Neural progenitor cell (in vitro differentiated cells): ENCODE results near the gene HDAC4. TPM values are rescaled to one million over a fixed set of nuclear protein-coding genes. Genes with fewer than 3 reads are reported as not detected.

Experiments used
- DNase-seq: peaks from one replicate; pipeline ENCODE4 v3.0.0-alpha.2; 2016; ENCODE audit warnings: low spot score
- H2AFZ ChIP-seq: fragments of 200-600 bp; sonication (generic); replicated peaks from 2 replicates; pipeline ENCODE4 v1.6.1; 2016; ENCODE audit warnings: antibody characterized with exemption
- H3F3A ChIP-seq: fragments of 200-600 bp; sonication (generic); 2 replicates; pipeline ENCODE4 v1.6.1; 2016; ENCODE audit warnings: antibody characterized with exemption, low read depth
- H3K27ac ChIP-seq: fragments of 200-600 bp; sonication (generic); 2 replicates; pipeline ENCODE4 v1.5.1; 2016; ENCODE audit warnings: mild to moderate bottlenecking
- H3K27me3 ChIP-seq: fragments of 200-600 bp; sonication (generic); 2 replicates; pipeline ENCODE4 v1.6.1; 2016; ENCODE audit warnings: mild to moderate bottlenecking, moderate library complexity
- H3K36me3 ChIP-seq: fragments of 200-600 bp; sonication (generic); 2 replicates; pipeline ENCODE4 v1.5.1; 2016
- H3K4me1 ChIP-seq: fragments of 200-600 bp; sonication (generic); 2 replicates; pipeline ENCODE4 v1.6.1; 2016; ENCODE audit warnings: mixed run types
- H3K4me2 ChIP-seq: fragments of 200-600 bp; sonication (generic); 2 replicates; pipeline ENCODE4 v1.6.1; 2016
- H3K4me3 ChIP-seq: fragments of 200-600 bp; sonication (generic); 2 replicates; pipeline ENCODE4 v1.5.1; 2016
- H3K79me2 ChIP-seq: fragments of 200-600 bp; sonication (generic); 2 replicates; pipeline ENCODE4 v1.6.1; 2016; ENCODE audit warnings: low read depth
- H3K9ac ChIP-seq: fragments of 200-600 bp; sonication (generic); 2 replicates; pipeline ENCODE4 v1.6.1; 2016
- H3K9me3 ChIP-seq: fragments of 200-600 bp; sonication (generic); 2 replicates; pipeline ENCODE4 v1.5.1; 2016; ENCODE audit warnings: low read depth
- H4K20me1 ChIP-seq: fragments of 200-600 bp; sonication (generic); 2 replicates; pipeline ENCODE4 v1.6.1; 2016; ENCODE audit warnings: low read depth
- H3K27ac Mint-ChIP-seq: 3 replicates; pipeline ENCODE4 v1.8.0; 2021; ENCODE audit warnings: mixed read lengths
- H3K27me3 Mint-ChIP-seq: 2 replicates; pipeline ENCODE4 v1.8.0; 2022; ENCODE audit warnings: low read depth, mild to moderate bottlenecking, inconsistent platforms, moderate library complexity, mixed read lengths; ENCODE audit not compliant: insufficient read depth
- H3K36me3 Mint-ChIP-seq: 3 replicates; pipeline ENCODE4 v1.8.0; 2021; ENCODE audit warnings: mixed read lengths
- H3K4me1 Mint-ChIP-seq: 3 replicates; pipeline ENCODE4 v1.8.0; 2021; ENCODE audit warnings: mixed read lengths
- H3K4me3 Mint-ChIP-seq: 3 replicates; pipeline ENCODE4 v1.8.0; 2021; ENCODE audit warnings: mild to moderate bottlenecking, moderate library complexity, mixed read lengths
- H3K9me3 Mint-ChIP-seq: 3 replicates; pipeline ENCODE4 v1.8.0; 2020; ENCODE audit warnings: mixed read lengths
- CTCF ChIP-seq: fragments of 200-600 bp; sonication (generic); IDR thresholded peaks from 2 replicates; pipeline ENCODE4 v1.5.1; 2017; ENCODE audit warnings: antibody characterized with exemption, mild to moderate bottlenecking
- EZH2 ChIP-seq: fragments of 200-600 bp; sonication (generic); IDR thresholded peaks from 2 replicates; pipeline ENCODE4 v1.6.1; 2017; ENCODE audit warnings: antibody characterized with exemption, mild to moderate bottlenecking, moderate library complexity
- EZH2phosphoT487 ChIP-seq: fragments of 200-600 bp; sonication (generic); IDR thresholded peaks from 2 replicates; pipeline ENCODE4 v1.6.1; 2017; ENCODE audit warnings: antibody characterized with exemption
- total RNA-seq: library from RNA; depleted of rRNA; stranded (reverse); fragments of >200 nt; gene quantifications from 2 replicates; pipeline ENCODE4 v1.2.3, GENCODE V29; 2015; ENCODE audit warnings: low replicate concordance

HDAC4 gene
- total RNA-seq, 1 donor from 2014 or later, result 36.0 TPM

- no peak overlapping the region for H3K4me3 ChIP-seq
- H3K79me2 ChIP-seq, result peaks cover 99% of the 10 kb centered on the region
- peaks cover 34% of the 10 kb centered on the region for H4K20me1 ChIP-seq
Measured at GRCh38 chr2:239362507-239362906, 38.3 kb downstream of the HDAC4 start.

GRCh38 chr2:239361311-239361642 lies 39.5 kb downstream of the HDAC4 start:
- H3K27me3 Mint-ChIP-seq, result peaks cover 5% of the 10 kb centered on the region
- peaks cover 26% of the 10 kb centered on the region for H3K36me3 Mint-ChIP-seq
- H3K9me3 Mint-ChIP-seq, result peaks cover 20% of the 10 kb centered on the region
- H3K4me3 ChIP-seq, result no peak overlapping the region
- no peak overlapping the region for H3K4me3 Mint-ChIP-seq
- H3F3A ChIP-seq, result no peaks in the 10 kb centered on the region
- peaks cover 15% of the 10 kb centered on the region for H3K4me1 ChIP-seq
- H3K9me3 ChIP-seq, result no peaks in the 10 kb centered on the region
- no peak overlapping the region for H3K4me2 ChIP-seq
- TF ChIP-seq EZH2phosphoT487 (no peak), CTCF (peak; percentile 45), EZH2 (no peak)
- DNase-seq, result peak; percentile 27
- H3K27me3 ChIP-seq, result no peaks in the 10 kb centered on the region
- H2AFZ ChIP-seq, result no peak overlapping the region
- H3K27ac ChIP-seq, result no peak overlapping the region
- no peak overlapping the region for H3K9ac ChIP-seq
- H4K20me1 ChIP-seq, result peaks cover 34% of the 10 kb centered on the region
- H3K27ac Mint-ChIP-seq, result no peak overlapping the region
- peaks cover 99% of the 10 kb centered on the region for H3K79me2 ChIP-seq
- no peaks in the 10 kb centered on the region for H3K4me1 Mint-ChIP-seq
- H3K36me3 ChIP-seq, result no peaks in the 10 kb centered on the region

More at GRCh38 chr2:239362507-239362906, 38.3 kb downstream of the HDAC4 start:
- H3K27me3 ChIP-seq, result no peaks in the 10 kb centered on the region
- Mint-ChIP-seq H3K27ac (no peak overlapping the region), H3K27me3 (peaks cover 5% of the 10 kb centered on the region), H3K36me3 (peaks cover 27% of the 10 kb centered on the region), H3K4me1 (no peaks in the 10 kb centered on the region), H3K4me3 (no peak overlapping the region), H3K9me3 (peaks cover 14% of the 10 kb centered on the region)
- no peaks in the 10 kb centered on the region for H3F3A ChIP-seq
- no peak overlapping the region for H2AFZ ChIP-seq
- no peaks in the 10 kb centered on the region for H3K9me3 ChIP-seq
- no peak overlapping the region for H3K27ac ChIP-seq
- TF ChIP-seq CTCF (no peak), EZH2phosphoT487 (no peak), EZH2 (no peak)
- H3K9ac ChIP-seq, result no peak overlapping the region
- H3K4me2 ChIP-seq, result no peak overlapping the region
- DNase-seq, result no peak
- no peaks in the 10 kb centered on the region for H3K36me3 ChIP-seq
- peaks cover 15% of the 10 kb centered on the region for H3K4me1 ChIP-seq

GRCh38 chr2:239360421-239361310 lies 40.2 kb downstream of the HDAC4 start:
- H3K27me3 Mint-ChIP-seq, result peaks cover 5% of the 10 kb centered on the region
- H2AFZ ChIP-seq, result no peak overlapping the region
- no peaks in the 10 kb centered on the region for H3K36me3 ChIP-seq
- peaks cover 22% of the 10 kb centered on the region for H3K9me3 Mint-ChIP-seq
- H3K27ac Mint-ChIP-seq, result peak overlapping the region; percentile 6
- H4K20me1 ChIP-seq, result peaks cover 34% of the 10 kb centered on the region
- H3K4me3 ChIP-seq, result no peak overlapping the region
- H3K79me2 ChIP-seq, result peaks cover 99% of the 10 kb centered on the region
- no peaks in the 10 kb centered on the region for H3F3A ChIP-seq
- H3K4me1 ChIP-seq, result peaks cover 15% of the 10 kb centered on the region
- peaks cover 27% of the 10 kb centered on the region for H3K36me3 Mint-ChIP-seq
- no peaks in the 10 kb centered on the region for H3K4me1 Mint-ChIP-seq
- no peak overlapping the region for H3K27ac ChIP-seq
- TF ChIP-seq EZH2phosphoT487 (no peak), EZH2 (no peak), CTCF (no peak)
- H3K27me3 ChIP-seq, result no peaks in the 10 kb centered on the region
- DNase-seq, result no peak
- H3K4me3 Mint-ChIP-seq, result no peak overlapping the region
- H3K9ac ChIP-seq, result no peak overlapping the region
- H3K4me2 ChIP-seq, result no peak overlapping the region
- no peaks in the 10 kb centered on the region for H3K9me3 ChIP-seq
